RCC 7860 (cell line): Measurements from ENCODE around the gene ZNF727.
"Not testable (repeated sequence)": the region's sequence is repeated elsewhere in the genome, so short reads cannot be mapped to it uniquely, and the experiment has no call there.

Experiments
- DNase-seq: peaks from one replicate; pipeline ENCODE4 v3.0.0-alpha.2; 2015; ENCODE audit warnings: low spot score
- FAIRE-seq: peaks from 2 replicates; lab custom pipeline; 2012; peaks lifted over from hg19 to GRCh38; lab: Jason Lieb, UNC

The ZNF727 gene

GRCh38 chr7:64045301-64046040 is at the start of gene ZNF727:
ZNF727 (plus strand) TSS chr7:64045434; CDS start chr7:64045622, 188 bp downstream.
- no peak for FAIRE-seq
- DNase-seq: no peak

- FAIRE-seq: no peak
- DNase-seq: no peak
Measured at GRCh38 chr7:63998549-63998948, 46.7 kb upstream of the ZNF727 start, which contains the start of gene ZNF722. ZNF722 (plus strand) TSS chr7:63998849; CDS start chr7:63998962, 113 bp downstream.

GRCh38 chr7:64015496-64015895 is 29.7 kb upstream of the ZNF727 start:
- not testable (repeated sequence) for DNase-seq, FAIRE-seq

GRCh38 chr7:64035388-64035787 is 9.8 kb upstream of the ZNF727 start:
- FAIRE-seq: no peak

GRCh38 chr7:64037095-64037494 is 8.1 kb upstream of the ZNF727 start:
- FAIRE-seq (no peak), DNase-seq (no peak)

More at GRCh38 chr7:64035388-64035787, 9.8 kb upstream of the ZNF727 start:
- no peak for DNase-seq

- no peak for DNase-seq
- FAIRE-seq: no peak
Measured at GRCh38 chr7:64046041-64046389, 781 bp downstream of the ZNF727 start.

- not testable (repeated sequence) for FAIRE-seq, DNase-seq
Measured at GRCh38 chr7:64077837-64078698, 32.8 kb downstream of the ZNF727 start.

- DNase-seq (no peak), FAIRE-seq (no peak)
Measured at GRCh38 chr7:64078699-64078994, 33.4 kb downstream of the ZNF727 start.

- DNase-seq (no peak), FAIRE-seq (no peak)
Measured at GRCh38 chr7:64087501-64087900, 42.3 kb downstream of the ZNF727 start.

- FAIRE-seq, DNase-seq: not testable (repeated sequence)
Measured at GRCh38 chr7:64088863-64089262, 43.6 kb downstream of the ZNF727 start.
